ES-I3 (cell line): ENCODE measurements around the gene RBM26.
"Not testable (repeated sequence)": the region's sequence is repeated elsewhere in the genome, so short reads cannot be mapped to it uniquely, and the experiment has no call there.

ENCODE experiments used
- H3K36me3 ChIP-seq: 2 replicates; pipeline ENCODE4 v1.6.1; 2013; ENCODE audit warnings: mild to moderate bottlenecking, low read length, control low read depth, moderate library complexity; ENCODE audit not compliant: insufficient read depth
- H3K4me1 ChIP-seq: 2 replicates; pipeline ENCODE4 v1.6.1; 2013; ENCODE audit warnings: mild to moderate bottlenecking, control low read depth, low read length; ENCODE audit not compliant: insufficient read depth
- H3K9ac ChIP-seq: 2 replicates; pipeline ENCODE4 v1.6.1; 2013; ENCODE audit warnings: low read depth, mild to moderate bottlenecking, low read length, moderate library complexity
- H3K9me3 ChIP-seq: 2 replicates; pipeline ENCODE4 v1.6.1; 2013; ENCODE audit warnings: mild to moderate bottlenecking, low read length, moderate library complexity; ENCODE audit not compliant: control insufficient read depth, insufficient read depth

Gene RBM26

GRCh38 chr13:79282508-79282907 is 123.5 kb downstream of the RBM26 start:
- no peak overlapping the region for H3K9ac ChIP-seq
- H3K36me3 ChIP-seq: no peaks in the 10 kb centered on the region
- no peaks in the 10 kb centered on the region for H3K9me3 ChIP-seq
- H3K4me1 ChIP-seq: peaks cover 27% of the 10 kb centered on the region

GRCh38 chr13:79281339-79281747 is 124.7 kb downstream of the RBM26 start:
- H3K36me3 ChIP-seq: no peaks in the 10 kb centered on the region
- H3K9ac ChIP-seq: no peak overlapping the region
- peaks cover 27% of the 10 kb centered on the region for H3K4me1 ChIP-seq
- no peaks in the 10 kb centered on the region for H3K9me3 ChIP-seq

GRCh38 chr13:79279735-79280134 is 126.3 kb downstream of the RBM26 start:
- not testable (repeated sequence) for H3K9me3 ChIP-seq, H3K9ac ChIP-seq, H3K36me3 ChIP-seq
- H3K4me1 ChIP-seq: peaks cover 27% of the 10 kb centered on the region

GRCh38 chr13:79273045-79273444 is 133.0 kb downstream of the RBM26 start:
- H3K36me3 ChIP-seq: no peaks in the 10 kb centered on the region
- H3K9me3 ChIP-seq: peaks cover 9% of the 10 kb centered on the region; the same call in 1 of the 2 replicates
- no peaks in the 10 kb centered on the region; the same call in 1 of the 2 replicates for H3K4me1 ChIP-seq
- H3K9ac ChIP-seq: no peak overlapping the region

GRCh38 chr13:79271616-79272015 is 134.4 kb downstream of the RBM26 start:
- peaks cover 10% of the 10 kb centered on the region; the same call in 1 of the 2 replicates for H3K9me3 ChIP-seq
- H3K4me1 ChIP-seq: no peaks in the 10 kb centered on the region; the same call in 1 of the 2 replicates
- no peak overlapping the region for H3K9ac ChIP-seq
- H3K36me3 ChIP-seq: no peaks in the 10 kb centered on the region

GRCh38 chr13:79270859-79271258 is 135.2 kb downstream of the RBM26 start:
- no peaks in the 10 kb centered on the region; the same call in 1 of the 2 replicates for H3K4me1 ChIP-seq
- H3K9ac ChIP-seq: no peak overlapping the region
- no peaks in the 10 kb centered on the region for H3K36me3 ChIP-seq
- peaks cover 10% of the 10 kb centered on the region; the same call in 1 of the 2 replicates for H3K9me3 ChIP-seq
